Epithelial cell of proximal tubule (primary cell): ENCODE data around the gene DNAJB5. TPM values are rescaled to one million over a fixed set of nuclear protein-coding genes. Genes with fewer than 3 reads are reported as not detected.

Source experiments
- DNase-seq: peaks from one replicate; pipeline ENCODE4 v3.0.0-alpha.2; 2011; ENCODE audit warnings: low read depth
- H3K4me3 ChIP-seq: 2 replicates; pipeline ENCODE4 v1.5.1; 2011; ENCODE audit warnings: low read depth, mild to moderate bottlenecking, low read length
- CTCF ChIP-seq: conservative IDR thresholded peaks from 2 replicates; pipeline ENCODE4 v1.5.1; 2012; ENCODE audit warnings: low read depth, mild to moderate bottlenecking, low read length
- total RNA-seq: library from RNA; depleted of rRNA; stranded (reverse); fragments of >200 nt; gene quantifications from 2 replicates; pipeline ENCODE4 v1.2.3, GENCODE V29; 2015

Gene DNAJB5
- total RNA-seq, 1 donor from 2014 or later: 20.2 TPM

- no peak overlapping the region for H3K4me3 ChIP-seq
- no peak for TF ChIP-seq CTCF
- no peak for DNase-seq
Observed at GRCh38 chr9:34971146-34971811, 18.3 kb upstream of the DNAJB5 start.

- no peak for DNase-seq
- no peak overlapping the region for H3K4me3 ChIP-seq
- no peak for TF ChIP-seq CTCF
Observed at GRCh38 chr9:34974664-34975063, 14.9 kb upstream of the DNAJB5 start.

GRCh38 chr9:34976441-34976840 is 13.1 kb upstream of the DNAJB5 start:
- no peak for DNase-seq
- TF ChIP-seq CTCF: no peak
- no peak overlapping the region for H3K4me3 ChIP-seq

DNA sequence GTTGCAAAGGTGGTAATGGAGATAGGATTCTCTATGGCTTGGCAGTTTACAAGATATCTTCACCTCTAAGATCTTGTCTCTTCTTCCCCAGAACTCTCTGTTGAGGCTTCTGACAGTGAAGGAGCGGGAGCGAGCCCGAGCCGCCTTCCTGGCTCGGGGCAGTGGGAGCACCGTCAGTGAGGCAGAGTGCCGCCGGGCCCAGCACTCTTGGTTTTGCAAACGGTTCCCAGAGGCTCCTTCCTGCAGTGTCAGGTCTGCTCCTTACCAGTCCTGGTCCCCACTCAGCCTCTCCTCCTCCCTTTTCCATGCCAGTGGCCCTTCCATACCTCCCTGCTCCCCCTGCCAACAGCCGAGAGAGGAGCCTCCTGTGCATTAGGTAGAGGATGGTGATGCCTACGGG is 12.6 kb upstream of the DNAJB5 start:
- no peak for DNase-seq
- no peak overlapping the region for H3K4me3 ChIP-seq
- TF ChIP-seq CTCF: no peak

DNA sequence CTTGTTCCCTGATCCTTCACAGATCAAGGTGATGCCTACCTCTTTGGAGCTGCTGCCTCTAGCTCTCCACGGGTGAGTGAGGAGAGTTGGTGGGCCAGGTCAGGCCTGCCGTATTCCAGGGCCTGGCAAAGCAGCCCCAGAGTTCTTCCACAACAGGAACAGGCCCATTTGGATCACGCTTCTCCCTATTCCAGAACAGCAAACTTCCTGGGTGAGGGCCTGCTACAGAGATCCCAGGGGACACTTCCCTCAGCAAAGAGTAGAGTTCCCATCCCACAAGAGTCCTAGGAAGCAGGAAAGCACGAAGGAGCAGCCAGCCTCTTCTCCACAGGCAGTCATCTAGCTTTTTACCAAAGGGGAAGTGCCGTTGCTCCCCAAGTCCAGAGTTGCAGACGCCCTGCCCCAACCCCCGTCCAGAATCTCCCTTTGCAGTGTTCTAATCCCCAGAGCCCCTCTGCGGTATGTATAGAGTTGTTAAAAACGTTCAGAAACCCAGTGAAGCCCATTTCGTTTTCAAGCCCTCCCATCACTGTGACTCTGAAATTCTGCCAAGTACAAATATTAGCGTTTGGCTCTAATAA is 9.3 kb upstream of the DNAJB5 start:
- TF ChIP-seq CTCF: no peak
- DNase-seq: no peak
- no peak overlapping the region for H3K4me3 ChIP-seq

- no peak for TF ChIP-seq CTCF
- no peak for DNase-seq
- no peak overlapping the region for H3K4me3 ChIP-seq
Observed at GRCh38 chr9:34982361-34982760, 7.2 kb upstream of the DNAJB5 start.

- TF ChIP-seq CTCF: no peak
- DNase-seq: no peak
- no peak overlapping the region for H3K4me3 ChIP-seq
Observed at GRCh38 chr9:34983209-34983608, 6.3 kb upstream of the DNAJB5 start.
